Fibroblast of lung (primary cell): ENCODE data around the gene GNAO1.

Experiments used
- CTCF ChIP-seq, 2 donors: IDR thresholded peaks in 1 of 2; conservative IDR thresholded peaks in 1 of 2; 1 replicate in 1 of 2; 2 replicates in 1 of 2; pipeline ENCODE4 v1.5.1; 2011 to 2012; ENCODE audit warnings: low read length in 2 of 2, control low read depth in 1 of 2, inconsistent platforms in 1 of 2, low read depth in 1 of 2, mild to moderate bottlenecking in 1 of 2
- EZH2 ChIP-seq: IDR thresholded peaks from 2 replicates; pipeline ENCODE4 v1.5.1; 2012; ENCODE audit warnings: low read length, control low read depth, mild to moderate bottlenecking; ENCODE audit errors: missing control alignments

- TF ChIP-seq CTCF (conservative IDR thresholded peaks at IDR 0.05 in 1 of 2, IDR thresholded peaks at IDR 0.05 in 1 of 2; ENCODE audit: low read depth in 1 of 2, low read length in 2 of 2) (no peak), EZH2 (no peak)
These were observed 145.4 kb downstream of the GNAO1 start for GRCh38 chr16:56336711-56337110.
